GM12878 (cell line): ENCODE results near the gene METAP2.

Experiments used
- EGR1 ChIP-seq, 2 experiments: IDR thresholded peaks; 1 replicate in 1 of 2; 2 replicates in 1 of 2; pipeline ENCODE4 v1.6.1; 2011 to 2012; ENCODE audit warnings: low read depth in 2 of 2, low read length in 2 of 2, borderline replicate concordance in 1 of 2, mild to moderate bottlenecking in 1 of 2, moderate library complexity in 1 of 2
- EZH2 ChIP-seq: IDR thresholded peaks from 2 replicates; pipeline ENCODE4 v1.6.1; 2012; ENCODE audit warnings: low read depth, mild to moderate bottlenecking, control low read depth, inconsistent platforms, low read length, borderline replicate concordance; ENCODE audit not compliant: control insufficient read depth
- HDAC2 ChIP-seq: fragments of 200-600 bp; sonication (generic); IDR thresholded peaks from 2 replicates; pipeline ENCODE4 v1.6.1; 2017
- MEF2A ChIP-seq: IDR thresholded peaks from 2 replicates; pipeline ENCODE4 v1.6.1; 2011; ENCODE audit warnings: low read depth, mild to moderate bottlenecking, low read length, moderate library complexity; ENCODE audit not compliant: insufficient read depth
- PBX3 ChIP-seq: IDR thresholded peaks from 2 replicates; pipeline ENCODE4 v1.6.1; 2011; ENCODE audit warnings: mild to moderate bottlenecking, low read depth, low read length, moderate library complexity; ENCODE audit not compliant: insufficient replicate concordance
- POLR2A ChIP-seq: IDR thresholded peaks from 2 replicates; pipeline ENCODE4 v1.6.1; 2011; ENCODE audit warnings: low read depth, mild to moderate bottlenecking, low read length
- POLR2AphosphoS5 ChIP-seq: IDR thresholded peaks from 2 replicates; pipeline ENCODE4 v1.6.1; 2011; ENCODE audit warnings: mild to moderate bottlenecking, low read length, inconsistent platforms
- RAD51 ChIP-seq: fragments of 450-650 bp; IDR thresholded peaks from 2 replicates; pipeline ENCODE4 v1.6.1; 2016; ENCODE audit warnings: moderate library complexity, mild to moderate bottlenecking, inconsistent platforms
- RELA ChIP-seq: fragments of 450-650 bp; IDR thresholded peaks from 2 replicates; pipeline ENCODE4 v1.8.0; 2014; ENCODE audit warnings: borderline replicate concordance; ENCODE audit not compliant: partially characterized antibody
- ZBTB33 ChIP-seq: fragments of 450-650 bp; IDR thresholded peaks from 2 replicates; pipeline ENCODE4 v1.6.1; 2017; ENCODE audit warnings: mild to moderate bottlenecking
- TF ChIP-seq, protein P1 (sequence below), 3 experiments: IDR thresholded peaks in 2 of 3; conservative IDR thresholded peaks in 1 of 3; 2 replicates each; pipeline ENCODE4 v1.5.1; 2011; ENCODE audit warnings: low read depth in 3 of 3, low read length in 3 of 3, mild to moderate bottlenecking in 3 of 3, control low read depth in 2 of 3, moderate library complexity in 2 of 3, inconsistent platforms in 1 of 3, mixed read lengths in 1 of 3; ENCODE audit not compliant: control insufficient read depth in 2 of 3, insufficient read depth in 1 of 3; ENCODE audit errors: extremely low read depth in 1 of 3

GRCh38 chr12:95498968-95499367, 25.0 kb downstream of the METAP2 start:
- no peak for TF ChIP-seq MEF2A
- no peak for TF ChIP-seq RAD51
- no peak for TF ChIP-seq EZH2
- TF ChIP-seq EGR1 (IDR thresholded peaks at IDR 0.05; ENCODE audit: borderline replicate concordance in 1 of 2, low read depth in 2 of 2, low read length in 2 of 2) = no peak
- TF ChIP-seq RELA = no peak
- TF ChIP-seq ZBTB33 = no peak
- TF ChIP-seq HDAC2 = no peak
- TF ChIP-seq PBX3 = no peak
- TF ChIP-seq, protein P1, sequence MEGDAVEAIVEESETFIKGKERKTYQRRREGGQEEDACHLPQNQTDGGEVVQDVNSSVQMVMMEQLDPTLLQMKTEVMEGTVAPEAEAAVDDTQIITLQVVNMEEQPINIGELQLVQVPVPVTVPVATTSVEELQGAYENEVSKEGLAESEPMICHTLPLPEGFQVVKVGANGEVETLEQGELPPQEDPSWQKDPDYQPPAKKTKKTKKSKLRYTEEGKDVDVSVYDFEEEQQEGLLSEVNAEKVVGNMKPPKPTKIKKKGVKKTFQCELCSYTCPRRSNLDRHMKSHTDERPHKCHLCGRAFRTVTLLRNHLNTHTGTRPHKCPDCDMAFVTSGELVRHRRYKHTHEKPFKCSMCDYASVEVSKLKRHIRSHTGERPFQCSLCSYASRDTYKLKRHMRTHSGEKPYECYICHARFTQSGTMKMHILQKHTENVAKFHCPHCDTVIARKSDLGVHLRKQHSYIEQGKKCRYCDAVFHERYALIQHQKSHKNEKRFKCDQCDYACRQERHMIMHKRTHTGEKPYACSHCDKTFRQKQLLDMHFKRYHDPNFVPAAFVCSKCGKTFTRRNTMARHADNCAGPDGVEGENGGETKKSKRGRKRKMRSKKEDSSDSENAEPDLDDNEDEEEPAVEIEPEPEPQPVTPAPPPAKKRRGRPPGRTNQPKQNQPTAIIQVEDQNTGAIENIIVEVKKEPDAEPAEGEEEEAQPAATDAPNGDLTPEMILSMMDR (IDR thresholded peaks at IDR 0.05 in 2 of 3, conservative IDR thresholded peaks at IDR 0.05 in 1 of 3; ENCODE audit: control insufficient read depth in 2 of 3, extremely low read depth in 1 of 3, insufficient read depth in 1 of 3, low read depth in 3 of 3, low read length in 3 of 3) = no peak
- no peak for TF ChIP-seq POLR2A
- no peak for TF ChIP-seq POLR2AphosphoS5
